ENCODE data around the gene TXNL4B.

The TXNL4B gene

GRCh38 chr16:72093448-72094265 lies at the start of gene TXNL4B, which contains the start of gene DHX38:
TSS of gene TXNL4B (minus strand) at chr16:72093620. CDS start at chr16:72090749, 2,871 bp downstream.
TSS of gene DHX38 (plus strand) at chr16:72093847. CDS start at chr16:72096158, 2,311 bp downstream.
- DNase-seq (ENCODE audit: low spot score) = peak; percentile 99

GRCh38 chr16:72142476-72142875 lies 49.1 kb upstream of the TXNL4B start:
- no peak for DNase-seq (ENCODE audit: low spot score)

- DNase-seq (ENCODE audit: low spot score) = no peak
Measured at GRCh38 chr16:72139908-72140307, 46.5 kb upstream of the TXNL4B start.

- no peak for DNase-seq (ENCODE audit: low spot score)
Measured at GRCh38 chr16:72138064-72138572, 44.7 kb upstream of the TXNL4B start.

- no peak for DNase-seq (ENCODE audit: low spot score)
Measured at GRCh38 chr16:72137380-72138063, 44.1 kb upstream of the TXNL4B start.

GRCh38 chr16:72134507-72134906 lies 41.1 kb upstream of the TXNL4B start:
- no peak for DNase-seq (ENCODE audit: low spot score)

- no peak for DNase-seq (ENCODE audit: low spot score)
Measured at GRCh38 chr16:72132726-72133125, 39.3 kb upstream of the TXNL4B start.

GRCh38 chr16:72131036-72131435 lies 37.6 kb upstream of the TXNL4B start:
- peak; percentile 29 for DNase-seq (ENCODE audit: low spot score)

- no peak for DNase-seq (ENCODE audit: low spot score)
Measured at GRCh38 chr16:72129976-72130656, 36.7 kb upstream of the TXNL4B start.

- no peak for DNase-seq (ENCODE audit: low spot score)
Measured at GRCh38 chr16:72128701-72129100, 35.3 kb upstream of the TXNL4B start.

- DNase-seq (ENCODE audit: low spot score) = no peak
Measured at GRCh38 chr16:72126429-72126765, 33.0 kb upstream of the TXNL4B start.

GRCh38 chr16:72125635-72126428 lies 32.4 kb upstream of the TXNL4B start:
- DNase-seq (ENCODE audit: low spot score) = no peak

- peak; percentile 76 for DNase-seq (ENCODE audit: low spot score)
Measured at GRCh38 chr16:72124761-72125634, 31.6 kb upstream of the TXNL4B start.

- DNase-seq (ENCODE audit: low spot score) = no peak
Measured at GRCh38 chr16:72124148-72124547, 30.7 kb upstream of the TXNL4B start.

GRCh38 chr16:72123426-72123825 lies 30.0 kb upstream of the TXNL4B start:
- no peak for DNase-seq (ENCODE audit: low spot score)

- DNase-seq (ENCODE audit: low spot score) = no peak
Measured at GRCh38 chr16:72122916-72123315, 29.5 kb upstream of the TXNL4B start.

- no peak for DNase-seq (ENCODE audit: low spot score)
Measured at GRCh38 chr16:72122308-72122707, 28.9 kb upstream of the TXNL4B start.

GRCh38 chr16:72120026-72120425 lies 26.6 kb upstream of the TXNL4B start:
- DNase-seq (ENCODE audit: low spot score) = no peak

GRCh38 chr16:72113616-72113945 lies 20.2 kb upstream of the TXNL4B start:
- no peak for DNase-seq (ENCODE audit: low spot score)

GRCh38 chr16:72112906-72113615 lies 19.6 kb upstream of the TXNL4B start:
- DNase-seq (ENCODE audit: low spot score) = no peak
